ENCODE results near the gene CLMP. TPM values are rescaled to one million over a fixed set of nuclear protein-coding genes. Genes with fewer than 3 reads are reported as not detected.
A peak's percentile ranks its signal among the peaks of the same experiment; 100 is the strongest.

Gene CLMP
- total RNA-seq, 6 experiments from 2014 or later, result 126 to 201 (median 138) TPM

DNA sequence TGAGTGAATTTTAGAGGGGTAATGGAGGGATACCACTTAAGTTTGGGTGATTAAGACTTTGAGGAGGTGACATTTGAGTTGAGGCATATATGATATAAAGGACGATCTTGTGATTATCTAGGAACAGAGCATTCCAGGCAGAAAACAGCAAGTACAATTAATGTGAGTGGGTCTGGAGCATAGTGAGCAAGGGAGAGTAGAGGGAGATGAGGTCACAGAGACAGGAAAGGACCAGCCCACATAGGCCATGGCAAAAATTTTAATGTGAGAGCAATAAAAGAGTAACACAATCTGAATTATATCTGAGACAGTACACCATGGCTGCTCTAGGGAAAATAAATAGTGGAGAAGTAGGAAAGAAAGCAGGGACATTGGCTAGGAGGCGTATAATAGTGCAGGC, 118.6 kb downstream of the CLMP start:
- H3K4me3 Mint-ChIP-seq, result no peak overlapping the region
- DNase-seq, result no peak
- no peaks in the 10 kb centered on the region for H3K9me3 Mint-ChIP-seq
- peaks cover 2% of the 10 kb centered on the region; the same call in 1 of the 2 replicates for H3K27me3 Mint-ChIP-seq (ENCODE audit: insufficient read depth)
- TF ChIP-seq, protein P1, sequence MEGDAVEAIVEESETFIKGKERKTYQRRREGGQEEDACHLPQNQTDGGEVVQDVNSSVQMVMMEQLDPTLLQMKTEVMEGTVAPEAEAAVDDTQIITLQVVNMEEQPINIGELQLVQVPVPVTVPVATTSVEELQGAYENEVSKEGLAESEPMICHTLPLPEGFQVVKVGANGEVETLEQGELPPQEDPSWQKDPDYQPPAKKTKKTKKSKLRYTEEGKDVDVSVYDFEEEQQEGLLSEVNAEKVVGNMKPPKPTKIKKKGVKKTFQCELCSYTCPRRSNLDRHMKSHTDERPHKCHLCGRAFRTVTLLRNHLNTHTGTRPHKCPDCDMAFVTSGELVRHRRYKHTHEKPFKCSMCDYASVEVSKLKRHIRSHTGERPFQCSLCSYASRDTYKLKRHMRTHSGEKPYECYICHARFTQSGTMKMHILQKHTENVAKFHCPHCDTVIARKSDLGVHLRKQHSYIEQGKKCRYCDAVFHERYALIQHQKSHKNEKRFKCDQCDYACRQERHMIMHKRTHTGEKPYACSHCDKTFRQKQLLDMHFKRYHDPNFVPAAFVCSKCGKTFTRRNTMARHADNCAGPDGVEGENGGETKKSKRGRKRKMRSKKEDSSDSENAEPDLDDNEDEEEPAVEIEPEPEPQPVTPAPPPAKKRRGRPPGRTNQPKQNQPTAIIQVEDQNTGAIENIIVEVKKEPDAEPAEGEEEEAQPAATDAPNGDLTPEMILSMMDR (IDR thresholded peaks at IDR 0.05), result no peak
- H3K4me1 Mint-ChIP-seq (ENCODE audit: low read depth), result peaks cover 6% of the 10 kb centered on the region
- H3K27ac Mint-ChIP-seq, result 0 out of 2 replicates have a peak overlapping the region, but pooled peaks have one; percentile 1
- peaks cover 35% of the 10 kb centered on the region for H3K36me3 Mint-ChIP-seq (ENCODE audit: low read depth)

DNA sequence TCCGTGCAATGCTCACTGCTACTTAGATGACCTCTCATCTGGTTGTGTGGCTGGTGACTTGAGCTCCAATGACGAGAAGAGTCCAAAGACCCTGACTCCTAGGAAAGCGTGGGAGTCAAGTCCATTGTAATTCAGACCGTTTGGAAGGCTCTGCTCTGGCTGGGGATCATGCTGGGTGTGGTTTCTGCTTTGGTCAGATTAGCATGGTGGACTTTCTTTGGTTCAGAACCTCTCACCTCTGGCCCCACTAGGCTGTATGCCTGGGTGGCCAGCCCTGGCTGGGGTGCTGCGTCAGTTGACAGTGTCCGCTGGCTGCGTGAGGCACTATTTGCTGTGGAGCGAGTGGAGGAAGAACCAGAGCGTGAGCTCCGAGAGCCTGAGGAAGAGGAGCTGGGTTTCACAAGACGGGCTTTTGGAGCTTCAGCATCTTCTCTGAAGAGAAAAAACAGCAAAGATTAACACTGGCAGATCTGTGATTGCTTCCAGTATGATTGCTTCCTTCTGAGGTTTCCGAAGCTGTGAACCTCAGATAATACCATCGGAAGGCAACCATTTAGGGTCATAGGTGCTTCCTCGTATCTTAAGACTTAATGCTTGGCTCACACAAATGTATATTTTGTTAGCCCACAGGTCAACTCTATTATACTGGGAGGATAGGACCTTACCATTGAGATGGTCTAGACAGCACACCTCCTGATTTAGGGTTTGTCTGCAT, 121.5 kb downstream of the CLMP start:
- no peak for DNase-seq
- no peak overlapping the region for H3K27ac Mint-ChIP-seq
- TF ChIP-seq, protein P1 (IDR thresholded peaks at IDR 0.05), result no peak

DNA sequence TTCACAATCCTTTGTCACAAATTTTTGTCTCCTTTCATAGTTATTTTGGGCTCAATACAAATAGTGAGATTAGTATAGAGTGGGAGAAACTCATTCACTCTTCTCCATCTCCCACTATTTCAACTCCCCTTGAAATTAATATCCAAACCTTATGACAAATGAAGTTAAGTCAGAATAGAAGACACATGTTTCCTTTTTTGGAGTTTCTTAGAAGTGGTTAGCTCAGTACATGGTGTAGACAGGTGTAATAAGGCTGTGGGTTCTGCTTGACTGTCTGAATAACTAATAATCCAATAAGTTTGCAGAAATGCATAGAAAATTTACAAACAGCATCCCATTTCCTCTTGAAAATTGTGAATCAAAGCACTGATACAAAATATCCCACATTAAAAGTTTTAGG, 122.3 kb downstream of the CLMP start:
- H3K27me3 Mint-ChIP-seq (ENCODE audit: insufficient read depth), result peaks cover 2% of the 10 kb centered on the region; the same call in 1 of the 2 replicates
- DNase-seq, result no peak
- peaks cover 43% of the 10 kb centered on the region for H3K36me3 Mint-ChIP-seq (ENCODE audit: low read depth)

More for the DNA sequence above, 121.5 kb downstream of the CLMP start:
- Mint-ChIP-seq H3K27me3 (ENCODE audit: insufficient read depth) (peaks cover 2% of the 10 kb centered on the region; the same call in 1 of the 2 replicates), H3K36me3 (ENCODE audit: low read depth) (peaks cover 42% of the 10 kb centered on the region), H3K9me3 (no peaks in the 10 kb centered on the region), H3K4me1 (ENCODE audit: low read depth) (peaks cover 4% of the 10 kb centered on the region; the same call in 1 of the 2 replicates), H3K4me3 (no peak overlapping the region)

DNA sequence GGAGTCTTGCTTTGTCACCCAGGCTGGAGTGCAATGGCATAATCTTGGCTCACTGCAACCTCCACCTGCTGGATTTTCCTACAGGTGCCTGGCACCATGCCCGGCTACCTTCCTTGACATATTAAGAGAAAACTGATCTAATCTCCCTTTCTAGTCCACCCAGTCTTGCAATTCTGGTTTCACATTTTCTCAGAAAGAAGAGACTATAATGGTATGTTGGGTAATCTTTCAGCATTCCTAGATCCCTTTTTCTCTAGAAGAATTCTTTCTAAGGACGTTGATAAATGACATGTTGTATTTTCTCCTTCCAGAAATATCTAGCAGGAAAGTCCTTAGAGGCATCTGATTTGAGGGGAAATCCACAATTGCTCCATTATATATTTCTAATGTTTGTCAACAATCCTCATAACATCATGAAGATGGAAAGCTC, 122.7 kb downstream of the CLMP start:
- H3K9me3 Mint-ChIP-seq, result no peaks in the 10 kb centered on the region
- peaks cover 6% of the 10 kb centered on the region; the same call in 1 of the 2 replicates for H3K4me1 Mint-ChIP-seq (ENCODE audit: low read depth)
- H3K36me3 Mint-ChIP-seq (ENCODE audit: low read depth), result peaks cover 43% of the 10 kb centered on the region
- no peak for DNase-seq
- TF ChIP-seq, protein P1 (IDR thresholded peaks at IDR 0.05), result no peak
- peaks cover 2% of the 10 kb centered on the region; the same call in 1 of the 2 replicates for H3K27me3 Mint-ChIP-seq (ENCODE audit: insufficient read depth)
- no peak overlapping the region for H3K27ac Mint-ChIP-seq
- H3K4me3 Mint-ChIP-seq, result no peak overlapping the region

More for the DNA sequence above, 122.3 kb downstream of the CLMP start:
- Mint-ChIP-seq H3K27ac (no peak overlapping the region), H3K9me3 (no peaks in the 10 kb centered on the region), H3K4me1 (ENCODE audit: low read depth) (peaks cover 6% of the 10 kb centered on the region; the same call in 1 of the 2 replicates), H3K4me3 (no peak overlapping the region)
- TF ChIP-seq, protein P1 (IDR thresholded peaks at IDR 0.05), result no peak

DNA sequence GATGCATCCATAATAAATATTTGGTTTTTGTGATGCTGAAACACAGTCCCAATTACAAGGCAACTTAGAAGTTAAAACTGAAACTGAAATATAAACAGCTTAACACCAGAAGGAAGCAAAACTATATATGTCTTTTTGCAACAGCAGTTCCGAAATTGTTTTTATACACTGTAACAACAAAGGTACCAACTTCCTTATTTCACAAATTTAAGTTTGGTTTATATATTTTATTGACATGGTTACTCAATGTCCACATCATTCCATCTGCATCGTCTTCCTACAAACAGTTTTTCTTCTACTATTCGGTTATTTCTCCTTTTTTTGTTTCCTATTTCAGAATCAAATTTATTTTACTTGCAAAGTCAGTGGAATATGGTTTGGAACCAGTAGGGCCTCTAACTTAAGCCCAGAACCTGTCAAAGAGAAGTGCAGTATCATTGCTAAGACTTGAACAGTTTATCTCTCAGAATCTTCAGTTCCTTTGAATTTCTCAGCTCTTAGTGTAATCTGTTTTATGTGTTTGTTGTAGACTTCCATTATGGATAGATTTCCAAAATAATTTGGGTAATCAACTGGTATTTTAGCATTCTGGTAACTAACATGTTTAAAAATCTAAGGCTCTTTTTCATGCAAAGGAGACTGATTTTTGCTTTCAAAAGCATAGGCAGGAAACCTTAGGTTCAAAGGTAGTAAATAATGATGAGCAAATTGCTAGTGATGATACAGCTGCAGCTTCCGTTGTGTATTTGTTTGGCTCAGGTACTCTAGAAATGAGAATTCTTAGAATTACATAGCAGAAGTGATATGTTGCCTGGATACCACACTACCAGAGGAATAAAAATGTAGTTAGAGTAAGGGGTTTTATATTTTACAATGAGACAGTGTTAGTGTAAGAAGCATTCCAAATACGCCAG, 124.9 kb downstream of the CLMP start:
- H3K9me3 Mint-ChIP-seq, result no peaks in the 10 kb centered on the region
- TF ChIP-seq, protein P1 (IDR thresholded peaks at IDR 0.05), result no peak
- peak overlapping the region; percentile 28; the same call in 1 of the 2 replicates for H3K27ac Mint-ChIP-seq
- DNase-seq, result no peak
- H3K27me3 Mint-ChIP-seq (ENCODE audit: insufficient read depth), result peaks cover 2% of the 10 kb centered on the region; the same call in 1 of the 2 replicates
- peaks cover 16% of the 10 kb centered on the region for H3K4me1 Mint-ChIP-seq (ENCODE audit: low read depth)
- H3K36me3 Mint-ChIP-seq (ENCODE audit: low read depth), result peaks cover 31% of the 10 kb centered on the region
- no peak overlapping the region for H3K4me3 Mint-ChIP-seq

All from HFFc6 (cell line).